T-helper 2 cell treated with Interferon-gamma antibody and Interleukin-4, amounts not matched to agents 5 μg/mL and 100 μg/mL, for 36 hours (primary cell): ENCODE results near the gene ARHGAP10.

Experiments
- DNase-seq: peaks from one replicate; pipeline ENCODE4 v3.0.0; 2021; ENCODE audit warnings: low spot score
- H3K27ac Mint-ChIP-seq: one replicate; pipeline ENCODE4 v1.8.0; 2021; ENCODE audit warnings: mild to moderate bottlenecking, mixed read lengths
- H3K27me3 Mint-ChIP-seq: one replicate; pipeline ENCODE4 v1.8.0; 2021; ENCODE audit warnings: low read depth, mixed read lengths
- H3K36me3 Mint-ChIP-seq: one replicate; pipeline ENCODE4 v1.8.0; 2021; ENCODE audit warnings: low read depth, mixed read lengths
- H3K4me1 Mint-ChIP-seq: one replicate; pipeline ENCODE4 v1.8.0; 2021; ENCODE audit warnings: low read depth, mixed read lengths
- H3K4me3 Mint-ChIP-seq: one replicate; pipeline ENCODE4 v1.8.0; 2022; ENCODE audit warnings: mild to moderate bottlenecking, moderate library complexity, mixed read lengths
- H3K9me3 Mint-ChIP-seq: one replicate; pipeline ENCODE4 v1.8.0; 2021; ENCODE audit warnings: mixed read lengths

Gene ARHGAP10

GRCh38 chr4:147737623-147738022 is 5.7 kb downstream of the ARHGAP10 start:
- H3K4me1 Mint-ChIP-seq, result peaks cover 68% of the 10 kb centered on the region
- H3K9me3 Mint-ChIP-seq, result no peaks in the 10 kb centered on the region
- H3K27ac Mint-ChIP-seq, result no peak overlapping the region
- no peak overlapping the region for H3K4me3 Mint-ChIP-seq
- peaks cover 10% of the 10 kb centered on the region for H3K36me3 Mint-ChIP-seq
- no peak for DNase-seq
- no peaks in the 10 kb centered on the region for H3K27me3 Mint-ChIP-seq

GRCh38 chr4:147739239-147739823 is 7.4 kb downstream of the ARHGAP10 start:
- Mint-ChIP-seq H3K27me3 (no peaks in the 10 kb centered on the region), H3K36me3 (peaks cover 8% of the 10 kb centered on the region), H3K4me3 (no peak overlapping the region), H3K27ac (no peak overlapping the region), H3K4me1 (peaks cover 59% of the 10 kb centered on the region), H3K9me3 (no peaks in the 10 kb centered on the region)
- no peak for DNase-seq

GRCh38 chr4:147740176-147740575 is 8.3 kb downstream of the ARHGAP10 start:
- peaks cover 13% of the 10 kb centered on the region for H3K36me3 Mint-ChIP-seq
- DNase-seq, result no peak
- H3K27ac Mint-ChIP-seq, result no peak overlapping the region
- H3K27me3 Mint-ChIP-seq, result no peaks in the 10 kb centered on the region
- peaks cover 55% of the 10 kb centered on the region for H3K4me1 Mint-ChIP-seq
- no peaks in the 10 kb centered on the region for H3K9me3 Mint-ChIP-seq
- H3K4me3 Mint-ChIP-seq, result peak overlapping the region; percentile 27

GRCh38 chr4:147741190-147741788 is 9.4 kb downstream of the ARHGAP10 start:
- no peaks in the 10 kb centered on the region for H3K9me3 Mint-ChIP-seq
- peak overlapping the region; percentile 53 for H3K4me3 Mint-ChIP-seq
- no peaks in the 10 kb centered on the region for H3K27me3 Mint-ChIP-seq
- peaks cover 44% of the 10 kb centered on the region for H3K4me1 Mint-ChIP-seq
- H3K36me3 Mint-ChIP-seq, result peaks cover 13% of the 10 kb centered on the region
- DNase-seq, result no peak
- H3K27ac Mint-ChIP-seq, result peak overlapping the region; percentile 75

- DNase-seq, result no peak
- H3K4me1 Mint-ChIP-seq, result peaks cover 21% of the 10 kb centered on the region
- peaks cover 7% of the 10 kb centered on the region for H3K36me3 Mint-ChIP-seq
- H3K4me3 Mint-ChIP-seq, result no peak overlapping the region
- no peak overlapping the region for H3K27ac Mint-ChIP-seq
- H3K9me3 Mint-ChIP-seq, result no peaks in the 10 kb centered on the region
- H3K27me3 Mint-ChIP-seq, result no peaks in the 10 kb centered on the region
Measured at GRCh38 chr4:147747787-147748454, 16.0 kb downstream of the ARHGAP10 start.

GRCh38 chr4:147749811-147750321 is 18.0 kb downstream of the ARHGAP10 start:
- H3K27ac Mint-ChIP-seq, result no peak overlapping the region
- peaks cover 3% of the 10 kb centered on the region for H3K36me3 Mint-ChIP-seq
- DNase-seq, result no peak
- no peak overlapping the region for H3K4me3 Mint-ChIP-seq
- no peaks in the 10 kb centered on the region for H3K27me3 Mint-ChIP-seq
- no peaks in the 10 kb centered on the region for H3K9me3 Mint-ChIP-seq
- H3K4me1 Mint-ChIP-seq, result peaks cover 14% of the 10 kb centered on the region

- Mint-ChIP-seq H3K27me3 (no peaks in the 10 kb centered on the region), H3K27ac (no peak overlapping the region), H3K4me3 (no peak overlapping the region), H3K9me3 (no peaks in the 10 kb centered on the region), H3K4me1 (peaks cover 18% of the 10 kb centered on the region), H3K36me3 (peaks cover 1% of the 10 kb centered on the region)
- DNase-seq, result no peak
Measured at GRCh38 chr4:147753047-147753446, 21.2 kb downstream of the ARHGAP10 start.

GRCh38 chr4:147754037-147754445 is 22.2 kb downstream of the ARHGAP10 start:
- Mint-ChIP-seq H3K9me3 (no peaks in the 10 kb centered on the region), H3K27me3 (no peaks in the 10 kb centered on the region), H3K4me1 (peaks cover 11% of the 10 kb centered on the region), H3K4me3 (no peak overlapping the region), H3K36me3 (peaks cover 1% of the 10 kb centered on the region), H3K27ac (no peak overlapping the region)
- no peak for DNase-seq

- H3K36me3 Mint-ChIP-seq, result peaks cover 3% of the 10 kb centered on the region
- no peak for DNase-seq
- peaks cover 13% of the 10 kb centered on the region for H3K4me1 Mint-ChIP-seq
- no peaks in the 10 kb centered on the region for H3K9me3 Mint-ChIP-seq
- H3K27ac Mint-ChIP-seq, result no peak overlapping the region
- H3K27me3 Mint-ChIP-seq, result no peaks in the 10 kb centered on the region
- no peak overlapping the region for H3K4me3 Mint-ChIP-seq
Measured at GRCh38 chr4:147755561-147756295, 23.8 kb downstream of the ARHGAP10 start.

- Mint-ChIP-seq H3K4me3 (no peak overlapping the region), H3K27ac (no peak overlapping the region), H3K36me3 (peaks cover 2% of the 10 kb centered on the region)
Measured at GRCh38 chr4:147756417-147756816, 24.5 kb downstream of the ARHGAP10 start.

GRCh38 chr4:147760176-147760575 is 28.3 kb downstream of the ARHGAP10 start:
- Mint-ChIP-seq H3K4me1 (peaks cover 24% of the 10 kb centered on the region), H3K27ac (no peak overlapping the region), H3K4me3 (no peak overlapping the region), H3K27me3 (no peaks in the 10 kb centered on the region), H3K9me3 (no peaks in the 10 kb centered on the region), H3K36me3 (peaks cover 2% of the 10 kb centered on the region)
- DNase-seq, result no peak

More at GRCh38 chr4:147756417-147756816, 24.5 kb downstream of the ARHGAP10 start:
- DNase-seq, result no peak
- H3K27me3 Mint-ChIP-seq, result no peaks in the 10 kb centered on the region
- no peaks in the 10 kb centered on the region for H3K9me3 Mint-ChIP-seq
- H3K4me1 Mint-ChIP-seq, result peaks cover 19% of the 10 kb centered on the region

GRCh38 chr4:147760695-147761094 is 28.8 kb downstream of the ARHGAP10 start:
- H3K9me3 Mint-ChIP-seq, result no peaks in the 10 kb centered on the region
- DNase-seq, result no peak
- peaks cover 2% of the 10 kb centered on the region for H3K36me3 Mint-ChIP-seq
- no peak overlapping the region for H3K4me3 Mint-ChIP-seq
- no peaks in the 10 kb centered on the region for H3K27me3 Mint-ChIP-seq
- H3K4me1 Mint-ChIP-seq, result peaks cover 20% of the 10 kb centered on the region
- H3K27ac Mint-ChIP-seq, result no peak overlapping the region

- DNase-seq, result no peak
- Mint-ChIP-seq H3K27me3 (no peaks in the 10 kb centered on the region), H3K4me3 (no peak overlapping the region), H3K27ac (no peak overlapping the region), H3K36me3 (peaks cover 2% of the 10 kb centered on the region), H3K4me1 (peaks cover 16% of the 10 kb centered on the region), H3K9me3 (no peaks in the 10 kb centered on the region)
Measured at GRCh38 chr4:147761218-147761883, 29.5 kb downstream of the ARHGAP10 start.
